Activated CD4-positive, alpha-beta T cell treated with anti-CD3 and anti-CD28 coated beads for 24 hours (primary cell): ENCODE results near the gene PGAP3.

Source experiments
- DNase-seq, 2 donors: peaks; one replicate each; pipeline ENCODE4 v3.0.0-alpha.2; 2020; ENCODE audit warnings: low read depth in 2 of 2

The PGAP3 gene

DNA sequence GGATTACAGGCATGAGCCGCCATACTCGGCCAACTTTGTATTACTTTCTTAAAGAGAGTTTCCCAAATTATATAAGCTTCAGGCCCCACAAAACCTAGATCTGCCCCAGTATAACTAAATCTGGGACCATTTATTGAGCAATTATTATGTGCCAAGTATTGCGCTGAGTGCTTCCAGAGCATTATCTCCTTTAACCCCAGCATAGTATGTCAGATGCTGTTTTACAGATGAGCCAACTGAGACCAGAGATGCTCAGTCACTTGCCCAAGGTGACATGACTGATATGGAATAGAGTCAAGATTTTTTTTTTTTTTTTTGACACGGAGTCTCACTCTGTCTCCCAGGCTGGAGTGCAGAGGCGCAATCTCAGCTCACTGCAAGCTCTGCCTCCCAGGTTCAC lies 10.1 kb upstream of the PGAP3 start:
- DNase-seq, result no peak

DNA sequence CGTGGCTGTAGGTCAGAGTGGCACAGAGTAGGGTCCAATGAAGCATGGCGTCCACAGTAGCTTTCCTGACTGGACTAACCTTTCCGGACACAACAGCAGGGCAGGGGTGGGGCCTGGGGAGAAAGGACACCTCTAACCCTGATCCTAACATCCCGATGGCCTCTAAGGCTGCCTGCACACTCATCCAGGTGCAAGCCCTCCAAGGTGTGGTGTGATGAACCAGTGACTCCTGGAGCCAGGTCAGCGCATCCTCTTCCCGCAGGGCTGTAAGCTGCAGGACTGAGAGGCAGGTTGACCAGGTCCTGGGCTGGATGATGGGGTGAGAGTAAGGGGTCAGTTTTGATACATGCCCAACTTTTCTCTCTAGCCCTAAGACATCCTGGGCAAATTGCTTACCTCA lies 8.9 kb upstream of the PGAP3 start:
- DNase-seq, result no peak

DNA sequence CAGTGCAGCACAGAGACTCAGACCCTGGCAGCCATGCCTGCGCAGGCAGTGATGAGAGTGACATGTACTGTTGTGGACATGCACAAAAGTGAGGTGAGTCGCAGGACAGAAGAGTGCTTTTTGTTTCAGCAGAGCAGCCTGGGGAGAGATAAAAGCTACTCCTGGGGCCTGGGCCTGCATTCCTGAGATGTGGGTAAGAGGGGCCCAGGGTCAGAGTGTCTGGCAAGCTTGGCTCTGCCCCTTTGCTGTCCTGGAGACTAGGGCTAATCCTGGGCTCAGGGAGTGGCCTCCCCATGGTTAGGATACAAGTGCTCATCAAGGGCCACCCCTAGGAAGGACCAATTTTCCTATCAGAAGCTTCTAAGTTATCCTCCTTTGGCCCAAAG lies 7.2 kb upstream of the PGAP3 start:
- DNase-seq, result no peak

GRCh38 chr17:39694593-39694992 lies 6.7 kb upstream of the PGAP3 start:
- no peak for DNase-seq

GRCh38 chr17:39688945-39689344 lies 1.1 kb upstream of the PGAP3 start:
- DNase-seq, result no peak

DNA sequence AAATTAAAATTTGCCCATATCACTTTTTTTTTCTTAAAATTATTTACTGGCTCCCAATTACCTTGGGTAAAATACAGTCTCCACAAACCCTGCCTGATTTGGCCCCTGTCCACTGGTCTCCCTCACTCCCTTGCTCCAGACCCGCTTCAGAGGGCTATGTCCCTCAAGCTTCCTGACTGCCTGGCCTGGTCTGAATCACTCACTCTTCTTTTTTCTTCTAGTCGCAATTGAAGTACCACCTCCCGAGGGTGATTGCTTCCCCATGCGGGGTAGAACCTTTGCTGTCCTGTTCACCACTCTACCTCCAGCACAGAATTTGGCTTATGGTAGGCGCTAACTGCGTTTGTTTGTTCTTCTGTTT lies 598 bp upstream of the PGAP3 start:
- no peak for DNase-seq

DNA sequence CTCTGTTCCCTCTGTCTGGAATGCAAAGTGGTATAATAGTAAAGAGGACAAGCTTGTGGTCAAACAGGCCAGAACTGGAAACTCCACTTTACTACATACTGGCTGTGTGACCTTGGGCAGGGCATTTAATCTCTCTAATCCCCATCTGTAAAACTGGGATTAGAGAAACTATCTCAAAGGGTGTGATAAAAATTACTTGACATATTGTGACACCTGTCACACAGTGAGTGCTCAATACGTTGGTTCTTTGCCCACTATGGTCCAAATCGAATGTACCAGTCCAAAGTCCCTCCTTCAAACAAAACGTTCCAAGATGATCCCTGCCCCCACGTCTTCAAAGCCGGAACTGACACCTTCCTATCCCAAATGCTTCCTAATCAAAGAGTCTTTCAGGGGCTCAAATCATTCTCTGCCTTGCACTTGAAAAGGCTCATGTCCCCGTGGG lies 734 bp downstream of the PGAP3 start:
- DNase-seq, result no peak

GRCh38 chr17:39684369-39685192 lies 3.3 kb downstream of the PGAP3 start:
- no peak for DNase-seq

DNA sequence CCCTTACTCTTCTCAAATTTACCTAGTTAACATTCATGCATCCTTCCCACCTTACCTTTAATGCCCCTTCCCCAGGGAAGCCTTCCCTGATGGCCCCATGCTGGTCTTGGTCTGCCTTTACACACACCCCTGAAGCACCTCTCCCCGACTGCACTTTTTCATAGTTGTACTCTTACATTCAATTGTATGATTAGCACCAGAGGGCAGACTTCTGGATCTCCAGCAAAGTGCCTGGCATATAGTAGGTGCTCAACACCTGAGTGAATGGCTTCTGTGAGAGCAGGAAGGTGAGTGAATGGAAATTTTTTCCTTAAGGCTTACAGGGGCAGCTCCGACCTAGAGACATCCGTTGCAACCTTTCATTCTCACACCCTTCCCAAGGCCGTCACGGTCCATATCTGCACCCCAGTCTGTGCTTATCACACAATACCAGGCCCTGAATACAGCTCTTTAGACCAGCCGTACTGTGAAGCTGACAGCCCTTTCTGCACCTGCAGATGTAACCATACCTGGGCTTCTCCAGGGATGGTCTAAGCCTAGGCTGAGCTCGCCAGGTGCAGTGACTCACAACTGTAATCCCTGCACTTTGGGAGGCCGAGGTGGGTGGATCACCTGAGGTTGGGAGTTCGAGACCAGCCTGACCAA lies 4.4 kb downstream of the PGAP3 start:
- no peak for DNase-seq

DNA sequence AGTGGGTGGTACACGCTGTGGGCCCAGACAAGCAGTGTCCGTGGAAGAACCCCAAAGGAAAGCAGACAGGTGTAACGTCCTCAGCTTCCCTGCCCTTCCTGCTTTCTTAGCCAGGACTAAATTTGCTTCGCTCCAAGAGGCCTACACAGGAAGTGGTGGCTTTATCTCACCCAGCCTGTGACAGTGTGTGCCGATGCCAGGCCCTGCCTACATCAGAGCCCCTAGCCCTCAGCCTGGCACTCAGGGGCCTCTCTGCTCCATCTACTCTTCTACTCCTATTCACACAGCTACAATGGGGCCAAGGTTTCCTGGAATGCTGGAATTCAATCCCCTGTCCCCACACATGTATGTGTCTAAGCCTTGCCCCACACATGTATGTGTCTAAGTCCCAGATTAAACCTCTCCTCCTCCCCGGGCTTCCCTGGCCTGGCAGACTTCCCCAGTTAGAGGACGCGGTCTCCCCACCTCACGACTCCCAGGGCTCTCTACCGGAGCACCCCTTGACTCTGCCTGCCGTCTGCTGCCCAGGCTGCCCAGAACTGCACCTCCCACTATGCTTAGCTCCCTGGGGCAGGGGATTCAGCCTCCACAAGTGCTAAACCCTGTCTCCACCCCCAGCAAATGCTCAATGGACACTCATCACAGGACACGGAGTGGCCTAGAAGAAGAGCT lies 8.2 kb downstream of the PGAP3 start:
- no peak for DNase-seq

DNA sequence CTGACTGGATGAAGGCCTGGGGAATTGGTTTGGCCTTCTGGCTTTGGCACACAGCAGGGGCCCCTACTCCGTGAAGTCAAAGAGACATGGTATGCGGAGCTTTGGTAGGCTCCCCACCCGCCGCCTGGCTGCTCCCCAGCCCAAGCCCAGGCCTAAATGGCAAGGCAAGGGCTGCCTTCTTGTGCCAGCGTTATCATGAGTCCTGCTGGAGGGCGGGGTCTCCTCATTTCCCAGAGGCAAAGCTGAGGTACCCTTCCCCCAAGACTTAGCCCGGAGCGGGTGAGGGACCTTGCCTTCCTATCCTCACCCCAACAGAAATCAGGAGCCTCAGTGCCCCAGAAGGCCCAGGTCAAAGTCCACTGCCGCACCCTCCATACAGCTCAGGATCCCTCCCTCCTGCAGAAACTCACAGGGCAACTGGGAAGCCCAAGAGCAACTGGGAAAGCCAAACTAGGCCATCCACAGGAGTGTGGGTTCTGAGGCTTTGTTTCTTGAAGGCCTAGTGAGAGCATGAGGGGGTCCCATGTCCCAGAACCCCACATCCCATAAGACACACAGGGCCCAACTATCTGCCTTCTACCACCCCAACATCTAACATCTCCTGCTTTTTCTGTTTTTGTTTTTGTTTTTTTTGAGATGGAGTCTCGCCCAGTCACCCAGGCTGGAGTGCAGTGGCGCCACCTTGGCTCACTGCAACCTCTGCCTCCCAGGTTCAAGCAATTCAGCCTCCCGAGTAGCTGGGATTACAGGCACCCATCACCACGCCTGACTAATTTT lies 9.3 kb downstream of the PGAP3 start:
- no peak for DNase-seq

DNA sequence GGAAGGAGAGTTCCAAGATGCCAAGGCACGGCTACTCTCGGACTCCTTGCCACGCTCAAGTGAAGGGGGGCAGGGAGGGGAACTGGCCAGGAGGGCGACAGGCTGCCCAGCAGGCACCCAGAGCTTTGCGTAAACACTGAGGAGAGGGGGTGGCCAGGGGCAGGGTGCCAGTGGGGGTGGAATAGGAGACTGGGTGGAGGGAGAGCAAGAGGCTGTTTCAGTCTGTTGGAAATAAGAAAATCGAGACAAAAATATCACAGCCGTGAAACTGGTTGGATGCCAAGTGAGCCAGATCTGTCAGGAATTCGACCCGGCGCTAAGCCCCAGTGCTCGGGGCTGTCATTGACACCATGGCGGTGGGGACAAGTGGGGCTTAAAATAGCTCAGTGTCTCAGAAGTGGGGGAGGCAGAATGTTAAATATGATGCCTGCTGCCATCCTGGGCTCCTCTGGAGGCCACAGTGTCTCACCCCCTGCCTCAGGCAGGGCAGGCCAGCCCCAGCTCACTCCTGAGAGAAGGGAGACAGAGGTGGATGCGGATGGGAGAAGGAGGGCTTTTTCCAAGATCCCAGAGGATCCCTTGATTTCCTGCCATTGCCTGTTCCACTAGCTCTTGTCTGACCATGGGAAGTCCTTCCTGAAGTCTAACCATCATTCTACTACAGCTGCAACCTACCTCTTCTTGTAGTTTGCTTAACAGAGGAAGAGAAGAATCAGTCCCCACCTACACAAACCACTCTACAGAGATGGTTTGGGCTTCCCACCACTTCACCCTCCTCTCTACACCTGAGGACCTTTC lies 10.1 kb downstream of the PGAP3 start:
- DNase-seq, result no peak

- DNase-seq, result no peak
Measured at GRCh38 chr17:39677072-39677471, 10.8 kb downstream of the PGAP3 start.

- no peak for DNase-seq
Measured at GRCh38 chr17:39676198-39676819, 11.5 kb downstream of the PGAP3 start.

DNA sequence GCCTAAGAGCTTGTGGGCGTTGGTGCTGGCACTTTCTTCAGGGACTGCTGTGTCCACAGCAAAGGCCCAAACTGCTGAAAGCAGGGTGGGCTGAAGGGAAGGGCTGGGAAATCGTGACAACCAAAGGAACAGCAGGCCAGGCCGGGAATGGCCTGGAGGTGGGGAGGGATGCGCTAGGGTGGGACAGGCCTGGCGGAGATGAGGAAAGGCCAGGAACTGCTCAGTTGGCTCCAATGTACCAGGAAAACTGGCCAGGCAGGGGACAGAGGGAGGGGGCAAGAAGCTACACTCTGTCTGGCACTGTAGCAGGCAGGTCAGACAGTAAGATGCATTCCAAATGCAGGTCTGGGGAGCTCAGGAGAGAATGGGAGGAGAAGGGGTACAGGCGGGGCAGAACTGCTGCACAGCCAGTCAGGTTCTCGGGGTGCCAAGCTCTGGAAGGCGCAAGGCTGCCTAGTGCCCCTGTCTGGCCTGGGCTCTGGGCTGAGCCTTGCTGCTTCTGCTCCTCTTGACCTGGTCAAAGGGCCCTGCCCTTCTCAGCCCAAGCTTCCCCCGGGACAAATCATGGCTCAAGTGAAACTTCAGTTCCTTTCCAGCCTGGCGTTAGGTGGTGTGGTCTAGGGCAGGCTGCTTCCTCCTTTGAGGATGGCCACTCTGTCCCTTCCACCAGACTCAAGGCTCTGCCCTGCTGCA lies 12.3 kb downstream of the PGAP3 start:
- DNase-seq, result no peak

DNA sequence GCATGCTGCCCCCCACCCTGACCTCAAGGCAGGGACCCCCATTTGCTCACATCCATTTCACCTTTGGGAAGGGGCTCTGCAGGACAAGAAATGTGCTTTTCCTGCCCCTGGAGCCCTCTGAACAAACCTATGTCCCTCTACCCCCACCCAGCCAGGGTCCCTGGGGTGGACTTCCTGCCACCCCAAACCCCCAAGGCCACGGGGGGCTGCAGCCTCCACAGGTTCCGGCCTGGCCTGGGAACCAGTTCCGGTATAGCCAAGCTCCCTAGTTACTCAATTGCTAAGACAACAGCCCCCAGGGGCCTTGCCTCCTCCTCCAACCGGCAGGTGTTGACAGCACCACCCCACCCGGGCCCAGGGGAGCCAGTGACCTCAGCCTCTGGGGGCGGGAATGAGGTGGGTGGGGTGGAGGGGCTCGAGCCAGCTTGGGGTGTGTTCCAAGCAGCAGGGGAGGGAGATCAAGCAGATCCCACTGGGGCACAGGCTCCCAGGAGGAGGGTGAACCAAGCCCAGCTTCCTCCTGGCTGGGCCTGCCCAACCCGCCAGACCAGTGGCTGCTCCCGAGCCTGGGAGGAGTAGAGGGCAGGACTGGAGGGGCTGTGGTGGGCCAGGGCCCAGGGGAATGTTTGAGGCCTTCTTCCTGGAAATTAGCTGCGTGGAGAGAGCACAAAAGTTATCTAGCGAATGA lies 13.0 kb downstream of the PGAP3 start:
- DNase-seq, result no peak

DNA sequence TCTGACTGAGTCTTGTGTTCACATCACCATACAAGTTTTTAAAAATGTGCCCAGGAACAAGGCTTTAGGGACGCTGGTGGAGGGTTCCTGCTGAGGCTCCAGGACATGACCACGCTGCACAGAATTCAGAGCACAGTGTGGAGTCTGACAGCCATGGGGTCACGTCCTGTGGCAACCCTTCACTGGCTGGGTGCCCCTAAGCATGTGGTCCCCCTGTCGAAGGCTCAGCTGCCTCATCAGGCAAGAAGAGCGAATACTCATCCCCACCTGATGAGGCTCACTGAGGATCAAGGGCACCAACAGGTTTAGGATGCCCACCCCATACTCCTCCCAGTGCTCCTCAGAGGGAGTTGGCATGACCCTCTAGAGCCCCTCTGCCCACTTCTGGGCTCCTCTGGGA lies 13.7 kb downstream of the PGAP3 start:
- DNase-seq, result no peak

DNA sequence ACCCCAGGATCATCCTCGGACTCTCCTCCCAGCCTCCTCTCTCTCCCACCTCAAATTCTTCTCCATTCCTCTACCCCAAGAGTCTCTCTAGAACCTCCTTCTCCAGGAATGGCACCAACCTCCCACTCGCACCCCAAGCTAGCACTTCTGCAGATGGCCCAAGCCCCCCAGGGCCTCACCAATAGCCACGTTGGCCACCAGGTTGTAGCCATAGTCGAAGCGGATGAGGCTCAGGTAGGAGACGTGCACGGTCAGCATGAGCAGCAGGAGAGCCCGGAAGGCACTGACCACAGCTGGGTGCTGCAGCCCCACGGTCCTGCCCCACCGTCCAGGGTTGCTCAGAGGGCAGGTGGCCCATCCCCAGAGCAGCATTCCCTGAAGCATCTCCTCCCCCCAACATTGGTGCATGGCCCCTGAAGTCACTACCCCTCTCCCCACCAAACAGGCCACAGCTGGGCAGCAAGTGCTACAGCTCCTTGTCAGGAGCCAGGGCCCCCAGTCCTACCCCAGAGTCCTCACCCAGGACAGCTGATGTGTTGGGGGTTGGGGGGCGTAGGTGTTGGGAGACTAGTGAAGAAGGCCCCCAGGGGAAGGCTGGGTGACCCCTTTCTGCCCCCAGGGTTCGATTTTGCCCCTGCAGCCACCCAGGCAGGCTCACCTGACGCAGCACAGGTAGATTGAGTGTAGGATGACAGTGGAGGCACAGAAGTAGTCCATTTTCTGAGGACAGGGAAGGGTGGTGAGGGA lies 14.3 kb downstream of the PGAP3 start:
- DNase-seq, result no peak
